ENCODE measurements around the gene BTD.
"Not testable (repeated sequence)": the region's sequence is repeated elsewhere in the genome, so short reads cannot be mapped to it uniquely, and the experiment has no call there.

The BTD gene

GRCh38 chr3:15601399-15602145 lies at the start of gene BTD, which contains the start of gene HACL1:
Gene BTD, plus strand, starts transcription at chr3:15601745. Its CDS starts 33,695 bp downstream, at chr3:15635440.
Gene HACL1, minus strand, starts transcription at chr3:15601569. Its CDS starts 106 bp downstream, at chr3:15601463.
- DNase-seq (ENCODE audit: low read depth in 2 of 2) = peak; percentile 97

- DNase-seq (ENCODE audit: low read depth in 2 of 2) = no peak
These were observed 49.6 kb upstream of the BTD start for GRCh38 chr3:15551902-15552301.

- DNase-seq (ENCODE audit: low read depth in 2 of 2) = no peak
These were observed 47.8 kb upstream of the BTD start for GRCh38 chr3:15553749-15554148.

GRCh38 chr3:15556512-15556911 lies 45.0 kb upstream of the BTD start:
- DNase-seq (ENCODE audit: low read depth in 2 of 2) = no peak

GRCh38 chr3:15557511-15557946 lies 44.0 kb upstream of the BTD start:
- peak in 1 of 2 donors; percentile 18 for DNase-seq (ENCODE audit: low read depth in 2 of 2)

- no peak for DNase-seq (ENCODE audit: low read depth in 2 of 2)
These were observed 43.0 kb upstream of the BTD start for GRCh38 chr3:15558581-15558980.

GRCh38 chr3:15562560-15562959 lies 39.0 kb upstream of the BTD start:
- DNase-seq (ENCODE audit: low read depth in 2 of 2) = no peak

GRCh38 chr3:15563190-15563589 lies 38.4 kb upstream of the BTD start:
- no peak for DNase-seq (ENCODE audit: low read depth in 2 of 2)

GRCh38 chr3:15572138-15572537 lies 29.4 kb upstream of the BTD start:
- no peak for DNase-seq (ENCODE audit: low read depth in 2 of 2)

- no peak for DNase-seq (ENCODE audit: low read depth in 2 of 2)
These were observed 26.1 kb upstream of the BTD start for GRCh38 chr3:15575446-15575845.

- no peak for DNase-seq (ENCODE audit: low read depth in 2 of 2)
These were observed 25.1 kb upstream of the BTD start for GRCh38 chr3:15576475-15576874.

- DNase-seq (ENCODE audit: low read depth in 2 of 2) = no peak
These were observed 23.2 kb upstream of the BTD start for GRCh38 chr3:15578289-15578867.

- no peak for DNase-seq (ENCODE audit: low read depth in 2 of 2)
These were observed 22.5 kb upstream of the BTD start for GRCh38 chr3:15579051-15579450.

- DNase-seq (ENCODE audit: low read depth in 2 of 2) = no peak
These were observed 19.8 kb upstream of the BTD start for GRCh38 chr3:15581471-15582394.

GRCh38 chr3:15585111-15585845 lies 16.3 kb upstream of the BTD start:
- no peak for DNase-seq (ENCODE audit: low read depth in 2 of 2)

- DNase-seq (ENCODE audit: low read depth in 2 of 2) = no peak
These were observed 10.3 kb upstream of the BTD start for GRCh38 chr3:15591242-15591641.

- DNase-seq (ENCODE audit: low read depth in 2 of 2) = no peak
These were observed 9.6 kb upstream of the BTD start for GRCh38 chr3:15591928-15592327.

GRCh38 chr3:15592968-15593367 lies 8.6 kb upstream of the BTD start:
- DNase-seq (ENCODE audit: low read depth in 2 of 2) = no peak

- DNase-seq (ENCODE audit: low read depth in 2 of 2) = no peak
These were observed 5.6 kb upstream of the BTD start for GRCh38 chr3:15595955-15596354.

GRCh38 chr3:15601046-15601398 lies 523 bp upstream of the BTD start:
- peak in 1 of 2 donors; percentile 4 for DNase-seq (ENCODE audit: low read depth in 2 of 2)

GRCh38 chr3:15602146-15602536 lies 596 bp downstream of the BTD start:
- DNase-seq (ENCODE audit: low read depth in 2 of 2) = no peak

GRCh38 chr3:15602816-15603215 lies 1.3 kb downstream of the BTD start:
- not testable (repeated sequence) for DNase-seq (ENCODE audit: low read depth in 2 of 2)

Data from stimulated activated CD8-positive, alpha-beta memory T cell treated with anti-CD3 and anti-CD28 coated beads, Interleukin-15, amount 100 ng/mL, for 4 hours (primary cell).